HepG2 (cell line): Measurements from ENCODE around the gene NINL. TPM values are rescaled to one million over a fixed set of nuclear protein-coding genes. Genes with fewer than 3 reads are reported as not detected.

Experiments
- ATF1 ChIP-seq: IDR thresholded peaks from 2 replicates; pipeline ENCODE4 v1.6.1; 2016; ENCODE audit warnings: mild to moderate bottlenecking, control low read depth
- CAMTA2 ChIP-seq: sonication (generic); formaldehyde crosslinking; IDR thresholded peaks from 2 replicates; pipeline ENCODE4 v1.4.0; 2020; ENCODE audit warnings: mild to moderate bottlenecking, missing genetic modification reagents, borderline replicate concordance
- DMAP1 ChIP-seq: IDR thresholded peaks from 2 replicates; pipeline ENCODE4 v1.6.1; 2016
- GZF1 ChIP-seq: sonication (generic); formaldehyde crosslinking; IDR thresholded peaks from 2 replicates; pipeline ENCODE4 v1.5.1; 2020; ENCODE audit warnings: mild to moderate bottlenecking, missing genetic modification reagents
- HDAC2 ChIP-seq: sonication (generic); formaldehyde crosslinking; IDR thresholded peaks from 2 replicates; pipeline ENCODE4 v1.4.0; 2020; ENCODE audit warnings: missing genetic modification reagents
- HNRNPK ChIP-seq: fragments of 200-400 bp; formaldehyde crosslinking; IDR thresholded peaks from 2 replicates; pipeline ENCODE4 v1.6.1; 2018; ENCODE audit warnings: low read length, low read depth, moderate library complexity, mild to moderate bottlenecking; ENCODE audit not compliant: poor library complexity, severe bottlenecking
- JUNB ChIP-seq: sonication (generic); formaldehyde crosslinking; IDR thresholded peaks from 2 replicates; pipeline ENCODE4 v1.8.0; 2022; ENCODE audit warnings: missing genetic modification reagents, mild to moderate bottlenecking, borderline replicate concordance
- NFE2 ChIP-seq: sonication (generic); formaldehyde crosslinking; IDR thresholded peaks from 2 replicates; pipeline ENCODE4 v1.4.0; 2020; ENCODE audit warnings: missing genetic modification reagents
- NFE2L1 ChIP-seq: sonication (generic); formaldehyde crosslinking; IDR thresholded peaks from 2 replicates; pipeline ENCODE4 v1.4.0; 2020; ENCODE audit warnings: missing genetic modification reagents, mild to moderate bottlenecking, borderline replicate concordance
- POLR2AphosphoS2 ChIP-seq: IDR thresholded peaks from 2 replicates; pipeline ENCODE4 v1.6.1; 2011; ENCODE audit warnings: low read depth, low read length, improper control_type of control experiment
- POLR2AphosphoS5 ChIP-seq: IDR thresholded peaks from 2 replicates; pipeline ENCODE4 v1.6.1; 2012; ENCODE audit warnings: low read depth, low read length
- RNF2 ChIP-seq: fragments of 450-650 bp; conservative IDR thresholded peaks from 2 replicates; pipeline ENCODE4 v1.6.1; 2016; ENCODE audit warnings: low read depth
- ZNF781 ChIP-seq: sonication (generic); formaldehyde crosslinking; IDR thresholded peaks from 2 replicates; pipeline ENCODE4 v1.5.1; 2020; ENCODE audit warnings: borderline replicate concordance, mild to moderate bottlenecking, missing genetic modification reagents; ENCODE audit errors: not compliant biosample characterization
- polyA plus RNA-seq, 8 experiments: library from polyadenylated mRNA; depleted of rRNA in 3 of 8; stranded (reverse) in 7 of 8; unstranded in 1 of 8; fragments of >200 nt; fragmentation: Illumina TruSeq in 4 of 8; extraction: Trizol in 4 of 8; gene quantifications; 2 replicates each; pipeline versions ENCODE4 v1.2.1 to v1.2.3, GENCODE V29; 2011 to 2016; ENCODE audit warnings: low read depth in 4 of 8, missing spikeins in 1 of 8, mixed read lengths in 1 of 8; ENCODE audit not compliant: insufficient read depth in 1 of 8
- total RNA-seq, 5 experiments: library from RNA; depleted of rRNA; stranded (reverse); fragments of >200 nt; fragmentation: Illumina TruSeq; extraction: Trizol; gene quantifications; 2 replicates each; pipeline ENCODE4 v1.2.3, GENCODE V29; 2016; ENCODE audit warnings: low read depth in 1 of 5
- TF ChIP-seq, protein P1 (sequence below), 2 experiments: fragments of 450-650 bp in 1 of 2; sonication (generic) in 1 of 2; formaldehyde crosslinking; IDR thresholded peaks; 2 replicates each; pipeline versions ENCODE4 v1.5.0 to v1.8.0; 2020 to 2022; ENCODE audit warnings: mild to moderate bottlenecking in 1 of 2, missing genetic modification reagents in 1 of 2
- TF ChIP-seq, protein P2 (sequence below), 2 experiments: sonication (generic) in 1 of 2; formaldehyde crosslinking in 1 of 2; IDR thresholded peaks; 2 replicates each; pipeline versions ENCODE4 v1.4.0 to v1.6.1; 2018 to 2020; ENCODE audit warnings: missing genetic modification reagents in 2 of 2, borderline replicate concordance in 1 of 2, low read depth in 1 of 2, mild to moderate bottlenecking in 1 of 2, missing biosample characterization in 1 of 2
- TF ChIP-seq, protein P3 (sequence below): sonication (generic); formaldehyde crosslinking; IDR thresholded peaks from 2 replicates; pipeline ENCODE4 v1.5.0; 2020; ENCODE audit warnings: missing genetic modification reagents
- TF ChIP-seq, protein P4 (sequence below): sonication (generic); formaldehyde crosslinking; IDR thresholded peaks from 2 replicates; pipeline ENCODE4 v1.4.0; 2020; ENCODE audit warnings: missing genetic modification reagents
- TF ChIP-seq, protein P5 (sequence below): sonication (generic); formaldehyde crosslinking; IDR thresholded peaks from 2 replicates; pipeline ENCODE4 v1.4.0; 2020; ENCODE audit warnings: missing genetic modification reagents
- TF ChIP-seq, protein P6 (sequence below): IDR thresholded peaks from 2 replicates; pipeline ENCODE4 v1.6.1; 2012; ENCODE audit warnings: low read depth, low read length, improper control_type of control experiment

Gene NINL
- total and polyA plus RNA-seq, 2 of the 13 experiments (the other 11 are each of a cell fraction or from before 2014, with no cell fraction given) = 32.3 to 34.3 TPM

DNA sequence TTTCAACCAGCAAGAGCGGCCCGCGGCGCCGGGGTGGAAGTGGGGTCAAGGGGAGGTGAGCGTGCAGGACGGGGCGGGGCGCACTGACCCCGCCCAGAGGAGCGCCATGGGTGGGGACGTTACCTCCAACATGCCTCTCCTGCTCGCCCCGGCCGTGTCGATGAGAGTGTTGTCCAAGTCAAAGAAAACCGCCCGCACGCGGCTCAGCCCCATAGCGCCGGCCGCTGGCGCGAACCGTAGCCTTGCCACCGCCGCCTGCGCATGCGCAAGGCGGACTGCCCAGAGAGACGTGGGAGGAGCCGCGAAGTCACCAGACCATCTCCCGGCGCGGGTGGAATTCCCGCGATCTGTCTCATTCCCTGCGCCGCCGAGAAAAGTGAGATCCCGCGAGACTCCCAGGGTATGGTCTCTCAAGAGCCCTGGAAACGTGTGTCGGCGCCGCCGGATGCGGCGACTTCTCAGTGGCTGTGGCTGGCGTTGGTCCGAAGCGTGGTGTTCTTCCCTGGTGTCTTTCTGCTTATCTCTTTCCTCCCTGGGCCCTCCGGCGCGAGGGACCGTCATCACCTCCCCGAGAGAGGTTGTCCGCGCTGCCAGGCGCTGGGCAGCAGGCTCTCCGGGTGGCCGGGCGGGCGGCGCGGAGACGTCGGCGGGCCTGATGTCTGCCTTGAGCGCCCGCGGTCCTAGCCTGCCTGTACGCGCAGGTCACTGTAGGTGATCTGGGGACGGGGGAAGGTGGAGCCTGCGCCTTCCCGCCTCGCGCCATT is 38.6 kb upstream of the NINL start, which contains the start of gene NANP (continued):
- TF ChIP-seq, protein P1, sequence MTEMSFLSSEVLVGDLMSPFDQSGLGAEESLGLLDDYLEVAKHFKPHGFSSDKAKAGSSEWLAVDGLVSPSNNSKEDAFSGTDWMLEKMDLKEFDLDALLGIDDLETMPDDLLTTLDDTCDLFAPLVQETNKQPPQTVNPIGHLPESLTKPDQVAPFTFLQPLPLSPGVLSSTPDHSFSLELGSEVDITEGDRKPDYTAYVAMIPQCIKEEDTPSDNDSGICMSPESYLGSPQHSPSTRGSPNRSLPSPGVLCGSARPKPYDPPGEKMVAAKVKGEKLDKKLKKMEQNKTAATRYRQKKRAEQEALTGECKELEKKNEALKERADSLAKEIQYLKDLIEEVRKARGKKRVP (CRISPR knock-in tag; IDR thresholded peaks at IDR 0.05) = no peak; a peak in 1 of 4 replicates
- TF ChIP-seq JUNB (CRISPR knock-in tag) (0 out of 2 replicates have a peak, but pooled peaks have one; percentile 80), POLR2AphosphoS5 (peak; percentile 98), CAMTA2 (peak; percentile 83; the same call in 1 of the 2 replicates), HDAC2 (CRISPR knock-in tag) (peak; percentile 86), NFE2 (no peak), POLR2AphosphoS2 (no peak), RNF2 (peak; percentile 100), GZF1 (CRISPR knock-in tag) (peak; percentile 93; the same call in 1 of the 2 replicates), HNRNPK (peak; percentile 81), ZNF781 (CRISPR knock-in tag) (peak; percentile 100), ATF1 (peak; percentile 38; the same call in 1 of the 2 replicates), DMAP1 (CRISPR knock-in tag) (peak; percentile 99), NFE2L1 (CRISPR knock-in tag) (no peak)
- TF ChIP-seq, protein P2, sequence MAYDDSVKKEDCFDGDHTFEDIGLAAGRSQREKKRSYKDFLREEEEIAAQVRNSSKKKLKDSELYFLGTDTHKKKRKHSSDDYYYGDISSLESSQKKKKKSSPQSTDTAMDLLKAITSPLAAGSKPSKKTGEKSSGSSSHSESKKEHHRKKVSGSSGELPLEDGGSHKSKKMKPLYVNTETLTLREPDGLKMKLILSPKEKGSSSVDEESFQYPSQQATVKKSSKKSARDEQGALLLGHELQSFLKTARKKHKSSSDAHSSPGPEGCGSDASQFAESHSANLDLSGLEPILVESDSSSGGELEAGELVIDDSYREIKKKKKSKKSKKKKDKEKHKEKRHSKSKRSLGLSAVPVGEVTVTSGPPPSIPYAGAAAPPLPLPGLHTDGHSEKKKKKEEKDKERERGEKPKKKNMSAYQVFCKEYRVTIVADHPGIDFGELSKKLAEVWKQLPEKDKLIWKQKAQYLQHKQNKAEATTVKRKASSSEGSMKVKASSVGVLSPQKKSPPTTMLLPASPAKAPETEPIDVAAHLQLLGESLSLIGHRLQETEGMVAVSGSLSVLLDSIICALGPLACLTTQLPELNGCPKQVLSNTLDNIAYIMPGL (CRISPR knock-in tag; IDR thresholded peaks at IDR 0.05; ENCODE audit: borderline replicate concordance in 1 of 2, low read depth in 1 of 2) = peak; percentile 85 to 96
- TF ChIP-seq, protein P3, sequence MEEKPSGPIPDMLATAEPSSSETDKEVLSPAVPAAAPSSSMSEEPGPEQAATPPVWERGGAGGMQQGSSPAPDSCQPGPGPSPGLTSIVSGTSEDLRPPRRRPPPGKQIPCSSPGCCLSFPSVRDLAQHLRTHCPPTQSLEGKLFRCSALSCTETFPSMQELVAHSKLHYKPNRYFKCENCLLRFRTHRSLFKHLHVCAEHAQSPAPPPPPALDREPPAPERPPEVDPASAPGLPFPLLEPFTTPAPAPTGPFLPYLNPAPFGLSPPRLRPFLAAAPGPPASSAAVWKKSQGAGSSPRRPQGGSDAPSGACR (CRISPR knock-in tag) = peak; percentile 68; the same call in 1 of the 2 replicates
- TF ChIP-seq, protein P4, sequence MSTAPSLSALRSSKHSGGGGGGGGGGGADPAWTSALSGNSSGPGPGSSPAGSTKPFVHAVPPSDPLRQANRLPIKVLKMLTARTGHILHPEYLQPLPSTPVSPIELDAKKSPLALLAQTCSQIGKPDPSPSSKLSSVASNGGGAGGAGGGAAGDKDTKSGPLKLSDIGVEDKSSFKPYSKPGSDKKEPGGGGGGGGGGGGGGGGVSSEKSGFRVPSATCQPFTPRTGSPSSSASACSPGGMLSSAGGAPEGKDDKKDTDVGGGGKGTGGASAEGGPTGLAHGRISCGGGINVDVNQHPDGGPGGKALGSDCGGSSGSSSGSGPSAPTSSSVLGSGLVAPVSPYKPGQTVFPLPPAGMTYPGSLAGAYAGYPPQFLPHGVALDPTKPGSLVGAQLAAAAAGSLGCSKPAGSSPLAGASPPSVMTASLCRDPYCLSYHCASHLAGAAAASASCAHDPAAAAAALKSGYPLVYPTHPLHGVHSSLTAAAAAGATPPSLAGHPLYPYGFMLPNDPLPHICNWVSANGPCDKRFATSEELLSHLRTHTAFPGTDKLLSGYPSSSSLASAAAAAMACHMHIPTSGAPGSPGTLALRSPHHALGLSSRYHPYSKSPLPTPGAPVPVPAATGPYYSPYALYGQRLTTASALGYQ = peak; percentile 78
- TF ChIP-seq, protein P5, sequence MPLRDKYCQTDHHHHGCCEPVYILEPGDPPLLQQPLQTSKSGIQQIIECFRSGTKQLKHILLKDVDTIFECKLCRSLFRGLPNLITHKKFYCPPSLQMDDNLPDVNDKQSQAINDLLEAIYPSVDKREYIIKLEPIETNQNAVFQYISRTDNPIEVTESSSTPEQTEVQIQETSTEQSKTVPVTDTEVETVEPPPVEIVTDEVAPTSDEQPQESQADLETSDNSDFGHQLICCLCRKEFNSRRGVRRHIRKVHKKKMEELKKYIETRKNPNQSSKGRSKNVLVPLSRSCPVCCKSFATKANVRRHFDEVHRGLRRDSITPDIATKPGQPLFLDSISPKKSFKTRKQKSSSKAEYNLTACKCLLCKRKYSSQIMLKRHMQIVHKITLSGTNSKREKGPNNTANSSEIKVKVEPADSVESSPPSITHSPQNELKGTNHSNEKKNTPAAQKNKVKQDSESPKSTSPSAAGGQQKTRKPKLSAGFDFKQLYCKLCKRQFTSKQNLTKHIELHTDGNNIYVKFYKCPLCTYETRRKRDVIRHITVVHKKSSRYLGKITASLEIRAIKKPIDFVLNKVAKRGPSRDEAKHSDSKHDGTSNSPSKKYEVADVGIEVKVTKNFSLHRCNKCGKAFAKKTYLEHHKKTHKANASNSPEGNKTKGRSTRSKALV (CRISPR knock-in tag) = peak; percentile 90; the same call in 1 of the 2 replicates
- TF ChIP-seq, protein P6, sequence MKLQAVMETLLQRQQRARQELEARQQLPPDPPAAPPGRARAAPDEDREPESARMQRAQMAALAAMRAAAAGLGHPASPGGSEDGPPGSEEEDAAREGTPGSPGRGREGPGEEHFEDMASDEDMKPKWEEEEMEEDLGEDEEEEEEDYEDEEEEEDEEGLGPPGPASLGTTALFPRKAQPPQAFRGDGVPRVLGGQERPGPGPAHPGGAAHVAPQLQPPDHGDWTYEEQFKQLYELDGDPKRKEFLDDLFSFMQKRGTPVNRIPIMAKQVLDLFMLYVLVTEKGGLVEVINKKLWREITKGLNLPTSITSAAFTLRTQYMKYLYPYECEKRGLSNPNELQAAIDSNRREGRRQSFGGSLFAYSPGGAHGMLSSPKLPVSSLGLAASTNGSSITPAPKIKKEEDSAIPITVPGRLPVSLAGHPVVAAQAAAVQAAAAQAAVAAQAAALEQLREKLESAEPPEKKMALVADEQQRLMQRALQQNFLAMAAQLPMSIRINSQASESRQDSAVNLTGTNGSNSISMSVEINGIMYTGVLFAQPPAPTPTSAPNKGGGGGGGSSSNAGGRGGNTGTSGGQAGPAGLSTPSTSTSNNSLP = no peak
